SK-N-SH treated with all-trans-retinoic acid at 6 μM for 48 hours (cell line): ENCODE data around the gene MMP28.

Source experiments
- CREB5 ChIP-seq: fragments of 250-450 bp; sonication (Bioruptor Pico); IDR thresholded peaks from 2 replicates; pipeline ENCODE4 v1.5.1; 2020; ENCODE audit warnings: low read depth, mild to moderate bottlenecking, moderate library complexity
- PATZ1 ChIP-seq: fragments of 250-450 bp; sonication (Bioruptor Pico); IDR thresholded peaks from 2 replicates; pipeline ENCODE4 v1.8.0; 2020; ENCODE audit warnings: mild to moderate bottlenecking, moderate library complexity, borderline replicate concordance
- PPARA ChIP-seq: fragments of 250-450 bp; sonication (Bioruptor Pico); IDR thresholded peaks from 2 replicates; pipeline ENCODE4 v1.5.0; 2020; ENCODE audit warnings: mild to moderate bottlenecking, borderline replicate concordance
- ZNF70 ChIP-seq: fragments of 450-650 bp; formaldehyde crosslinking; IDR thresholded peaks from 2 replicates; pipeline ENCODE4 v1.5.0; 2020; ENCODE audit warnings: mild to moderate bottlenecking, moderate library complexity

GRCh38 chr17:35807371-35808144 lies 12.1 kb upstream of the MMP28 start:
- TF ChIP-seq PATZ1 (CRISPR knock-in tag) = no peak
- no peak for TF ChIP-seq CREB5 (CRISPR knock-in tag)
- no peak for TF ChIP-seq PPARA
- no peak for TF ChIP-seq ZNF70 (CRISPR knock-in tag)
